HG02798 (cell line): Measurements from ENCODE around the gene IGFN1.

ENCODE experiments used
- ATAC-seq: cut with Tn5 transposase; IDR thresholded peaks from one replicate; pipeline ENCODE4 v1.9.1; 2021; ENCODE audit warnings: mild to moderate bottlenecking; ENCODE audit not compliant: unreplicated experiment, poor library complexity

The IGFN1 gene

GRCh38 chr1:201183209-201183608 lies 7.4 kb upstream of the IGFN1 start:
- no peak for ATAC-seq

DNA sequence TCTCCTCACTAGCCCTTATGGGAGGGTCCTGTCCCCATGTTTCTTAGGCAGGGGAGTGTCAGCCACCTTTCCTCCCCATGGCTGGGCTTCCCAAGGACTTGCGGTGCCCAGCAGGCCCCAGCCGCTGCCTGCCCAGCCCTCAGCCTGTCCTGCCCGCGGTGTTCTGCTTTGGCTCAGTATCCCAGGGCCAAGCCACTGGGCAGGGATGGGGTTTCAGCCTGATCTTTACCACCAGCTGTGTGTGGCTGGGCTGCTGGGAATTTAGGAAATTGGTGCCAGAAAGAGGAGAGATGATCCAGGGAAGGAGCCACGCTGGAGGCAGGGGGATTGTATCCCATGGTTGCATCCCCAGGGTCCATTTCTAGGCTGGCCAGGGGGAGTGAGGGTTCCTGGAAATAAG lies 6.9 kb upstream of the IGFN1 start:
- ATAC-seq, result no peak

- no peak for ATAC-seq
These were observed 6.1 kb upstream of the IGFN1 start for GRCh38 chr1:201184307-201185122.

DNA sequence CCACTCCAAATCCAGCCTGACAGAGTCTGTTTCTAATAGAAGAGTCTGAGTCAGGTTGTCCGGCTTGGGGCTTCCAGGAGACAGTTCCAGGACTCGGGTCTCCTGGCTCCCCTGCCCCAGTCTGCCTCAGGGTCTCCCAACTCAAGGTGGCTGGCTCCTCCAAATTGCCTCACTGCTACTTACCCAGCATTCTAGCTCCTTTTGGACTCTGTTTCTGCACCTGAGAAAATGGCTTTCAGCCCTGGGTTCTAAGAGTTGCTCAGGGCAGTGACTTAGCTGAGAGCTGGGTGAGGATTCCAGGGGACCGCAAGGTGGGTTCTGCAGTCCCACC lies 5.5 kb upstream of the IGFN1 start:
- ATAC-seq, result no peak

DNA sequence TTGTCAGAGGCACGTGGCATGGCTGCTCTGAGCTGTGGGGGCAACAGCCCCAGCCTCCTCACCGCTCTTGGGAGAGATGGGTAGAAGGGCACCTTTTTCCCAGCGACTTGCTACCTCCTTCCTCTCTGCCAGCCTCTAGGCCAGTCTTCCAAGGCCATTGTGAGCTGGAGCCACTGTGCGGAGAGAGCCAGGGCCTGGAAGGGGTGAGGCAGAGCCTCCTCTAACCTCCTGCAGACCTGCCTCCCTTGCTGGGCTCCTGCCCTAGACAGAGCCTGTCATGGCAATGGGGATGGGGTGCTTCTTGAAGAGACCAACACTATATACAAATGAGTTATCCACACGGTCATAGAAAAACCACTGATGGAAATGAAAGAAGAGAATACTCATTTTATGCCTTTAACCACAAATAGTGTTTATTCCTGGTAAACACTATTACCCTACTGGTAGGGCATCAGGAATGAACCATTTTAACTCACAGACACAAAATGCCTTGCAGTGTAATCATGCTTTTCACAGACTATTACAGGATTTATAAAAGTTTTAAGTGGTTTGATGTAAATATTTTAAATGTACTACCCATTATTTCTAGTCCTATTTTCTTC lies 5.0 kb upstream of the IGFN1 start:
- no peak for ATAC-seq

- no peak for ATAC-seq
These were observed 4.4 kb upstream of the IGFN1 start for GRCh38 chr1:201186192-201186591.

DNA sequence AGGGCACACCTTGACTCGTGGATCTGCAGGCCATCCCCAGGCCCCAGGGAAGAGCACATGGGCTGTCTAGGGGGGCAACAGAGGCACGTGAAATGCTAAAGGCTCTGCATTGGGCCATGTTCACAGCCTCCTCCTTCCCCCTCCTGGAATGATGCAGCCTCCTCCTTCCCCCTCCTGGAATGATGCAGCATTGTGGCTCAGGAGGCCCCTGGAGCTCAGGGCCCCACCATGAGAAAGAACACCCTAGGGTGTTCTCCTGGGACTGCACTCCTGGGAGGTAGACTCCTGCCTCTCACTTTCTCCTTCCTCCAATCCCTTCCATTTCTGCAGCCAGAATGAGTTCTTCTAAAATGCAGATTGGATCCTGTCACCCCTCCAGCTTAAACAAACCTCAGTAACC lies 1.5 kb upstream of the IGFN1 start:
- no peak for ATAC-seq

GRCh38 chr1:201190005-201190404 lies 619 bp upstream of the IGFN1 start:
- ATAC-seq, result no peak

GRCh38 chr1:201191653-201192260 lies 1.1 kb downstream of the IGFN1 start:
- no peak for ATAC-seq

- ATAC-seq, result no peak
These were observed 1.7 kb downstream of the IGFN1 start for GRCh38 chr1:201192261-201192788.

- ATAC-seq, result no peak
These were observed 3.4 kb downstream of the IGFN1 start for GRCh38 chr1:201194046-201194445.

GRCh38 chr1:201198598-201198997 lies 8.0 kb downstream of the IGFN1 start:
- ATAC-seq, result no peak

GRCh38 chr1:201205036-201205435 lies 14.4 kb downstream of the IGFN1 start:
- no peak for ATAC-seq

GRCh38 chr1:201206176-201206575 lies 15.6 kb downstream of the IGFN1 start:
- ATAC-seq, result no peak

DNA sequence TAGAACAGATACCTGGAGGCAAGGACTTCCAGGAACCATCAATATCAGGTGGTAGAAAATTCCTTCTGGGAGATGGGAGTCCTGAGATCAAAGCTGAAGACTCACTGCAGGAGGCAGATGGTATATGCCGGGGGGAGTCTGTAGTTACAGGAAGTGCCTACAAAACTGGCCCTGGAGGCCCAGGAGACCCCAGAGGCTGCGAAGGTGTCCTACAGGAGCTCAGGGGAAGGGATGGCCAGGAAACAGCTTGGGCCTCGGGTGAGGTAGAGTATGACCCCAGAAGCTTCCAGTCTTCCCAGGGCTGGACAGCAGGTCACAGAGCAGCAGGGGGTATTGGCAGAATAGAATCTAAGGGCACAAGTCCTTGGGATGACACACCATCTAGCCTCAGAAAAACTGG lies 16.4 kb downstream of the IGFN1 start:
- ATAC-seq, result no peak

- ATAC-seq, result no peak
These were observed 17.6 kb downstream of the IGFN1 start for GRCh38 chr1:201208236-201208635.

DNA sequence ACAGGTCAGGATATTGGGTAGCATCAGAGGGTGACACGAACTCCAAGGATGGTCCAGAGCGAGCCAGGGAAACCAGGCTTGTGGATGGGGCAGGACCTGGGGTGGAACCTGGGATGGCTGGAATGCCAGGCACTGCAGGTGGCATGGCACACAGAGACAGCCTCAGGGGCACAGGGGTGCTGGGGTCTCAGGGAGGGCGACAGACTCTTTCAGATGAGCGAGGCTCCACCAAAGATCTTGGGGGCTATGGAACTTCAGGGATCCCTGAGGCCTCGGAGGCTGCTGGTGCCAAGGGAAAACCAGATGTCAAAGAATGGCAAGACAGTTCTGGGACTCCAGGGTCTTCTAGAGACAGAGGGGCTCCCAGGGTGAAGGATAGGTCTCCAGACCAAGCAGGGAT lies 21.4 kb downstream of the IGFN1 start:
- ATAC-seq, result no peak

GRCh38 chr1:201212461-201213055 lies 21.9 kb downstream of the IGFN1 start:
- no peak for ATAC-seq

DNA sequence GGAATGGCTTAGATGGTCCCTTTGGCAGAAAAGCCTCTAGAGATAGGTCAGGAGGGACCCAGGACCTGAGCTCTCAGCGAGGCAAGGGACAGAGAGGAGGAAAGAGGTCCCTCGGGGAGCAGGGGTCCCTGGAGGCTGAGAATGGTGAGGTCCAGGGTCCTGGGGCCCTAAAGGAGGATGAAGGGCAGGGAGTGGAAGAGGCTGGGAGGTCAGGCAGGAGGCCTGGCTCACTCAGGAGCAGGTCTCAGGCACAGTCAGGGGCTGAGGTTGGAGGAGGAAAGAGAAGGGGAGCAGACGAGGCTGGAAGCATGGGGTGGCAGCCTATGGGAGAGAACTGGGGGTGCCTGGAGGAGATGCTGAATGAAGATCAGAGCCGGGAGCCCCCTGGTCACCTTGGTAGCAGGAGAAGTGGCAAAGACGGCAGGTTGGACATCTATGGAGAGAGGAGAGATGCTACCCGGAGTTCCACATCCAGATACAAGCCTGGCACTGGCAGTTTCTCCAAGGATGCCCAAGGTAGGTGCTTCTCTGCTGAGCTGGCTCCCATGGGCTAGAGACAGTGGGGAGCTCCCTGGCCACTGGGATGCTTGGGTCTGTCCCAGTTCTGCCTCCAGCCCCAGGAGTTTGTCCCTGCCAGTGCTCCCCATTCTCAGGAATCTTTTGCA lies 22.6 kb downstream of the IGFN1 start:
- ATAC-seq, result no peak

GRCh38 chr1:201213926-201214325 lies 23.3 kb downstream of the IGFN1 start:
- ATAC-seq, result no peak

- ATAC-seq, result no peak
These were observed 23.8 kb downstream of the IGFN1 start for GRCh38 chr1:201214461-201214860.
